ENCODE measurements around the gene DLG5.

DNA sequence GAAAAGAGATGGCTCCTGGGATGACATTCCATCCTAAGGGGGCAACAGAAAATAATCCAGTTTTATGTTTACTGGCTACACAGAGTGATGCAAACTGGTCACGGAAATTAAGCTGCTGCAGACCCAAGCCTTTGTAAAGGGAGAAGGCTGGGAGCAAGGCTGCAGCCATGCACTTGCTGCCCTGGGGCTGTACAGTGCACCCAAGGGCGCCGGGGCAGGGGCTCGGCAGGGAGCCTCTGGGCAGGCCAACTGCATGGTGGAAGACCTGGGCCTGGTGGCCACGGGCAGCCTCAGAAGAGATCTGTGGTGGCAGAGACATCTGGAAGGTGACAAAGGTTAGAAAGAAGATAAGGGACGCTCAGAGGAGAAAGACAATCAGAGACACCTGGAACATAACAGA lies 113.8 kb downstream of the DLG5 start:
- TF ChIP-seq CAMTA2 (CRISPR knock-in tag; conservative IDR thresholded peaks at IDR 0.05) (no peak), FOXK2 (conservative IDR thresholded peaks at IDR 0.05 in 1 of 2, IDR thresholded peaks at IDR 0.05 in 1 of 2; ENCODE audit: low read depth in 2 of 2) (no peak), NFYB (IDR thresholded peaks at IDR 0.05; ENCODE audit: extremely low read depth, insufficient read length) (no peak), EP300 (IDR thresholded peaks at IDR 0.05; ENCODE audit: low read length) (no peak), NCOR1 (IDR thresholded peaks at IDR 0.05) (no peak), PTBP1 (IDR thresholded peaks at IDR 0.05; ENCODE audit: low read depth, low read length) (no peak), SRSF1 (IDR thresholded peaks at IDR 0.05; ENCODE audit: low read depth, low read length) (no peak)
- TF ChIP-seq, protein P1, sequence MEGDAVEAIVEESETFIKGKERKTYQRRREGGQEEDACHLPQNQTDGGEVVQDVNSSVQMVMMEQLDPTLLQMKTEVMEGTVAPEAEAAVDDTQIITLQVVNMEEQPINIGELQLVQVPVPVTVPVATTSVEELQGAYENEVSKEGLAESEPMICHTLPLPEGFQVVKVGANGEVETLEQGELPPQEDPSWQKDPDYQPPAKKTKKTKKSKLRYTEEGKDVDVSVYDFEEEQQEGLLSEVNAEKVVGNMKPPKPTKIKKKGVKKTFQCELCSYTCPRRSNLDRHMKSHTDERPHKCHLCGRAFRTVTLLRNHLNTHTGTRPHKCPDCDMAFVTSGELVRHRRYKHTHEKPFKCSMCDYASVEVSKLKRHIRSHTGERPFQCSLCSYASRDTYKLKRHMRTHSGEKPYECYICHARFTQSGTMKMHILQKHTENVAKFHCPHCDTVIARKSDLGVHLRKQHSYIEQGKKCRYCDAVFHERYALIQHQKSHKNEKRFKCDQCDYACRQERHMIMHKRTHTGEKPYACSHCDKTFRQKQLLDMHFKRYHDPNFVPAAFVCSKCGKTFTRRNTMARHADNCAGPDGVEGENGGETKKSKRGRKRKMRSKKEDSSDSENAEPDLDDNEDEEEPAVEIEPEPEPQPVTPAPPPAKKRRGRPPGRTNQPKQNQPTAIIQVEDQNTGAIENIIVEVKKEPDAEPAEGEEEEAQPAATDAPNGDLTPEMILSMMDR (IDR thresholded peaks at IDR 0.05 in 2 of 3, conservative IDR thresholded peaks at IDR 0.05 in 1 of 3; ENCODE audit: insufficient read depth in 2 of 3, low read depth in 1 of 3, low read length in 3 of 3) = no peak
